PC-9 (cell line): ENCODE measurements around the gene PRDX1. TPM values are rescaled to one million over a fixed set of nuclear protein-coding genes. Genes with fewer than 3 reads are reported as not detected.

Source experiments
- BruUV-seq: library from RNA; stranded (reverse); fragments of 400-500 nt; replicated peaks from 2 replicates; lab custom pipeline; 2021; lab: Mats Ljungman, UMichigan
- CTCF ChIA-PET: fragments of 300-600 bp; sonication (Branson Sonifier 250); formaldehyde crosslinking; loops from one replicate; lab custom pipeline; 2022; ENCODE audit warnings: antibody characterized with exemption; lab: Charles Lee
- POLR2A ChIA-PET: fragments of 300-600 bp; sonication (Branson Sonifier 250); formaldehyde crosslinking; loops from one replicate; lab custom pipeline; 2022; ENCODE audit warnings: antibody characterized with exemption; ENCODE audit not compliant: unreplicated experiment; lab: Charles Lee
- DNase-seq, 2 experiments: peaks; one replicate each; pipeline versions ENCODE4 v3.0.0 to v3.0.0-alpha.2; 2015 to 2022; ENCODE audit warnings: mixed read lengths in 1 of 2
- H2AFZ ChIP-seq: fragments of 200-600 bp; sonication (generic); 2 replicates; pipeline ENCODE4 v1.8.1; 2017; ENCODE audit warnings: antibody characterized with exemption
- H3F3A ChIP-seq: fragments of 200-600 bp; sonication (generic); 2 replicates; pipeline ENCODE4 v1.8.1; 2017; ENCODE audit warnings: antibody characterized with exemption, mild to moderate bottlenecking, low read depth; ENCODE audit not compliant: insufficient read depth
- H3K27ac ChIP-seq: fragments of 200-600 bp; sonication (generic); 2 replicates; pipeline ENCODE4 v1.6.1; 2016; ENCODE audit warnings: mixed run types
- H3K27me3 ChIP-seq: fragments of 200-600 bp; sonication (generic); 2 replicates; pipeline ENCODE4 v1.6.1; 2016; ENCODE audit warnings: low read depth, mixed run types; ENCODE audit not compliant: insufficient read depth
- H3K36me3 ChIP-seq: fragments of 200-600 bp; sonication (generic); 2 replicates; pipeline ENCODE4 v1.6.1; 2016; ENCODE audit warnings: low read depth, mixed run types
- H3K4me1 ChIP-seq: fragments of 200-600 bp; sonication (generic); replicated peaks from 2 replicates; pipeline ENCODE4 v1.6.1; 2016; ENCODE audit warnings: mixed run types; ENCODE audit not compliant: insufficient read depth
- H3K4me2 ChIP-seq: fragments of 200-600 bp; sonication (generic); 2 replicates; pipeline ENCODE4 v1.6.1; 2017; ENCODE audit warnings: mixed run types
- H3K4me3 ChIP-seq: fragments of 200-600 bp; sonication (generic); 2 replicates; pipeline ENCODE4 v1.6.1; 2016; ENCODE audit warnings: mixed run types
- H3K79me2 ChIP-seq: fragments of 200-600 bp; sonication (generic); 2 replicates; pipeline ENCODE4 v1.6.1; 2017; ENCODE audit warnings: low read depth, mixed run types
- H3K9me2 ChIP-seq: fragments of 200-600 bp; sonication (generic); 2 replicates; pipeline ENCODE4 v1.8.1; 2017; ENCODE audit warnings: mild to moderate bottlenecking; ENCODE audit not compliant: insufficient read depth
- H3K9me3 ChIP-seq: fragments of 200-600 bp; sonication (generic); 2 replicates; pipeline ENCODE4 v1.8.1; 2016; ENCODE audit warnings: low read depth; ENCODE audit not compliant: insufficient read depth
- H4K20me1 ChIP-seq: fragments of 200-600 bp; sonication (generic); 2 replicates; pipeline ENCODE4 v1.8.1; 2017; ENCODE audit not compliant: insufficient read depth
- EZH2 ChIP-seq: fragments of 200-600 bp; sonication (generic); IDR thresholded peaks from 2 replicates; pipeline ENCODE4 v1.8.0; 2017; ENCODE audit warnings: antibody characterized with exemption, low read depth
- intact Hi-C: fragments of 100-400 bp; cut with micrococcal nuclease; formaldehyde crosslinking; loops from one replicate; pipeline ENCODE4 v1.10.0; 2022; ENCODE audit not compliant: unreplicated experiment
- total RNA-seq: library from RNA; stranded (reverse); gene quantifications from 2 replicates; pipeline ENCODE4 v1.2.3, GENCODE V29; 2021
- TF ChIP-seq, protein P1 (sequence below): fragments of 200-600 bp; sonication (generic); conservative IDR thresholded peaks from 2 replicates; pipeline ENCODE4 v1.6.1; 2017; ENCODE audit warnings: mixed run types, antibody characterized with exemption, mild to moderate bottlenecking, moderate library complexity

Gene PRDX1
- total RNA-seq, 1 experiment from 2014 or later: 1,838 TPM

DNA sequence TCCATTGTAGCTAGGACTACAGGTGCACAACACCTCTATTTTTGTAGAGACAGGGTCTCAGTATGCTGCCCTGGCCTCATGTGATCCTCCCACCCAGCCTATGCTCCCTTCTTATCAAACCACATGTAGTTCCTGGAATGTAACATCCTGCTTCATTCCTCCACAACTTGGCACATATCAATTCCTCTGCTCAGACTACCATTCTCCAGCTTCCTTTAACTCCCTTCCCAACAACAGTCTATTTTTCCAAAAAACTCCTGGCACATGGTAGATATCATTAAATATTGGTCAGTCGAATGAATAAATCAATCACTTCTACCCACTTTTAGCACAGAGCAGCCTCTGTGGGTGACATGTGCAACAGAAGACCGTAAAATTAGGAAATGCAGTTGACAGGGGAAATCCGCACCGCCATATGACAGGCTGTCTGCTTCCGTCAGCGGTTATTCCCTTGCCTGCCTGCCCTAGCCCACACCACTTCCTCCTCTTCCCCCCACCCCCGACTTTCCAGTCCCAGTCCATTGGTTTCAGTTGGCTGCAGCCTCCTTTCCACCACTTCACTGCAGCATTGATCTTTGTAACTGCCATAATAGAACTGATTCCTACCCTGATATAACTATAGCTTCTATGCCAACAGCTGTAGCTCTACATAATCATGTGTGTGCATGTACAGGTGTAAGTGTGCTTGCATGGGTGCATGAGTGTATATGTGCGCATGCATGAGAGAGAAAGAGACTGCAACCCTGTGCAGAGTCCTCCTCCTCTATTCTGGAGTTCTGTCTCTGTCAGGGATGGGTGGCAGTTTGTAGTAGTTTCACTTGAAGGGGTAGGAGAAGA lies 22.1 kb upstream of the PRDX1 start:
- no peaks in the 10 kb centered on the region for H4K20me1 ChIP-seq
- H3K4me3 ChIP-seq: no peak overlapping the region
- H3K9me3 ChIP-seq: no peaks in the 10 kb centered on the region
- H3K27me3 ChIP-seq: no peaks in the 10 kb centered on the region
- ChIA-PET POLR2A (interaction anchor here (0.7 kb wide), 1 partner anchor 468 kb away, joined by 7 read pairs; no protein-coding TSS in a partner anchor), CTCF (no interaction called here)
- BruUV-seq: no TSS peak
- H3K79me2 ChIP-seq: no peaks in the 10 kb centered on the region
- H3K4me1 ChIP-seq: peaks cover 14% of the 10 kb centered on the region; the same call in 1 of the 2 replicates
- no peaks in the 10 kb centered on the region for H3K9me2 ChIP-seq
- 0 out of 2 replicates have a peak, but pooled peaks cover 9% of the 10 kb centered on the region for H3F3A ChIP-seq
- no peak for DNase-seq
- no peak for TF ChIP-seq EZH2
- TF ChIP-seq, protein P1, sequence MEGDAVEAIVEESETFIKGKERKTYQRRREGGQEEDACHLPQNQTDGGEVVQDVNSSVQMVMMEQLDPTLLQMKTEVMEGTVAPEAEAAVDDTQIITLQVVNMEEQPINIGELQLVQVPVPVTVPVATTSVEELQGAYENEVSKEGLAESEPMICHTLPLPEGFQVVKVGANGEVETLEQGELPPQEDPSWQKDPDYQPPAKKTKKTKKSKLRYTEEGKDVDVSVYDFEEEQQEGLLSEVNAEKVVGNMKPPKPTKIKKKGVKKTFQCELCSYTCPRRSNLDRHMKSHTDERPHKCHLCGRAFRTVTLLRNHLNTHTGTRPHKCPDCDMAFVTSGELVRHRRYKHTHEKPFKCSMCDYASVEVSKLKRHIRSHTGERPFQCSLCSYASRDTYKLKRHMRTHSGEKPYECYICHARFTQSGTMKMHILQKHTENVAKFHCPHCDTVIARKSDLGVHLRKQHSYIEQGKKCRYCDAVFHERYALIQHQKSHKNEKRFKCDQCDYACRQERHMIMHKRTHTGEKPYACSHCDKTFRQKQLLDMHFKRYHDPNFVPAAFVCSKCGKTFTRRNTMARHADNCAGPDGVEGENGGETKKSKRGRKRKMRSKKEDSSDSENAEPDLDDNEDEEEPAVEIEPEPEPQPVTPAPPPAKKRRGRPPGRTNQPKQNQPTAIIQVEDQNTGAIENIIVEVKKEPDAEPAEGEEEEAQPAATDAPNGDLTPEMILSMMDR: no peak
- H2AFZ ChIP-seq: no peak overlapping the region
- H3K36me3 ChIP-seq: no peaks in the 10 kb centered on the region
- no peak overlapping the region for H3K27ac ChIP-seq
- intact Hi-C loops: no loop called here
- H3K4me2 ChIP-seq: no peak overlapping the region

- Histone ChIP-seq H3F3A (0 out of 2 replicates have a peak, but pooled peaks cover 9% of the 10 kb centered on the region), H3K9me2 (no peaks in the 10 kb centered on the region), H3K79me2 (no peaks in the 10 kb centered on the region), H3K4me1 (peaks cover 14% of the 10 kb centered on the region; the same call in 1 of the 2 replicates), H3K36me3 (no peaks in the 10 kb centered on the region), H3K4me3 (no peak overlapping the region), H4K20me1 (no peaks in the 10 kb centered on the region), H3K27ac (no peak overlapping the region), H3K27me3 (no peaks in the 10 kb centered on the region), H3K9me3 (no peaks in the 10 kb centered on the region), H2AFZ (no peak overlapping the region), H3K4me2 (no peak overlapping the region)
- intact Hi-C loops: no loop called here
- POLR2A ChIA-PET: interaction anchor here (0.7 to 0.9 kb wide), 2 partner anchors 18 to 42 kb away, joined by 4 to 53 read pairs; no protein-coding TSS in a partner anchor
- TF ChIP-seq, protein P1: no peak
- TF ChIP-seq EZH2: no peak
- DNase-seq: no peak
- CTCF ChIA-PET: no interaction called here
- BruUV-seq: no TSS peak
These were observed 20.9 kb upstream of the PRDX1 start for GRCh38 chr1:45542591-45542990.

DNA sequence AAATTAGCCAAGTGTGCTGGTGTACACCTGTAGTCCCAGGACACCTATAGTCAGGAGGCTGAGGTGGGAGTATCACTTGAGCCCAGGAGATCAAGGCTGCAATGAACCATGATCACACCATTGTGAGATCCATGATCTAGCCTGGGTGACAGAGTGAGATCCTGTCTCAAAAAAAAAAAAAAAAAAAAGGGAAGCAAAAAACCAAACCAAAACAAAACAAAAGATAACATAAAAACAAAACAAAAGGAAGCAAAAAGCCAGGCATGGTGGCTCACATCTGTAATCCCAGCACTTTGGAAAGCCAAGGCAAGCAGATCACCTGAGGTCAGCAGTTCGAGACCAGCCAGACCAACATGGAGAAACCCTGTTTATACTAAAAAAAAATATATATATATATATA lies 19.5 kb upstream of the PRDX1 start:
- no peaks in the 10 kb centered on the region for H3K9me2 ChIP-seq
- ChIA-PET CTCF (no interaction called here), POLR2A (no interaction called here)
- peaks cover 14% of the 10 kb centered on the region; the same call in 1 of the 2 replicates for H3F3A ChIP-seq
- DNase-seq: no peak
- intact Hi-C loops: no loop called here
- H3K79me2 ChIP-seq: no peaks in the 10 kb centered on the region
- no peaks in the 10 kb centered on the region for H3K36me3 ChIP-seq
- BruUV-seq: no TSS peak
- H3K4me3 ChIP-seq: no peak overlapping the region
- no peak for TF ChIP-seq EZH2
- TF ChIP-seq, protein P1: no peak
- H3K4me1 ChIP-seq: peaks cover 19% of the 10 kb centered on the region
- H3K27me3 ChIP-seq: no peaks in the 10 kb centered on the region
- no peak overlapping the region for H3K4me2 ChIP-seq
- no peaks in the 10 kb centered on the region for H4K20me1 ChIP-seq
- H3K9me3 ChIP-seq: no peaks in the 10 kb centered on the region
- no peak overlapping the region for H3K27ac ChIP-seq
- no peak overlapping the region for H2AFZ ChIP-seq
